Stimulated activated CD4-positive, alpha-beta T cell treated with anti-CD3 and anti-CD28 coated beads, Interleukin-4, amount 100 ng/mL, for 1 hour (primary cell): Measurements from ENCODE around the gene ACSS1.
A peak's percentile ranks its signal among the peaks of the same experiment; 100 is the strongest.

ENCODE experiments used
- DNase-seq: peaks from one replicate; pipeline ENCODE4 v3.0.0-alpha.2; 2020

ACSS1 gene

GRCh38 chr20:24992487-24993205 is 65.3 kb downstream of the ACSS1 start, which contains the start of gene APMAP:
Gene APMAP, minus strand, starts transcription at chr20:24992751. Its CDS starts 63 bp downstream, at chr20:24992688.
- DNase-seq: peak; percentile 98

- DNase-seq: no peak
Measured at GRCh38 chr20:24991897-24992486, 65.9 kb downstream of the ACSS1 start.

GRCh38 chr20:24990810-24991252 is 67.1 kb downstream of the ACSS1 start:
- no peak for DNase-seq

GRCh38 chr20:24989162-24989561 is 68.8 kb downstream of the ACSS1 start:
- DNase-seq: no peak

- no peak for DNase-seq
Measured at GRCh38 chr20:24987873-24988835, 69.8 kb downstream of the ACSS1 start.

GRCh38 chr20:24987244-24987643 is 70.7 kb downstream of the ACSS1 start:
- peak; percentile 12 for DNase-seq

GRCh38 chr20:24986436-24987015 is 71.4 kb downstream of the ACSS1 start:
- no peak for DNase-seq

- no peak for DNase-seq
Measured at GRCh38 chr20:24985802-24986201, 72.1 kb downstream of the ACSS1 start.

- DNase-seq: no peak
Measured at GRCh38 chr20:24984961-24985640, 72.8 kb downstream of the ACSS1 start.

GRCh38 chr20:24983896-24984295 is 74.0 kb downstream of the ACSS1 start:
- DNase-seq: no peak

GRCh38 chr20:24981790-24982189 is 76.1 kb downstream of the ACSS1 start:
- no peak for DNase-seq

- no peak for DNase-seq
Measured at GRCh38 chr20:24981282-24981681, 76.7 kb downstream of the ACSS1 start.

- no peak for DNase-seq
Measured at GRCh38 chr20:24980291-24981053, 77.5 kb downstream of the ACSS1 start.

GRCh38 chr20:24979036-24979960 is 78.6 kb downstream of the ACSS1 start:
- DNase-seq: no peak

GRCh38 chr20:24978513-24978912 is 79.4 kb downstream of the ACSS1 start:
- no peak for DNase-seq

GRCh38 chr20:24977797-24978196 is 80.1 kb downstream of the ACSS1 start:
- DNase-seq: no peak

- DNase-seq: no peak
Measured at GRCh38 chr20:24977336-24977735, 80.6 kb downstream of the ACSS1 start.

- no peak for DNase-seq
Measured at GRCh38 chr20:24972341-24972740, 85.6 kb downstream of the ACSS1 start.

- no peak for DNase-seq
Measured at GRCh38 chr20:24971376-24972101, 86.4 kb downstream of the ACSS1 start.

GRCh38 chr20:24970754-24971153 is 87.2 kb downstream of the ACSS1 start:
- no peak for DNase-seq
